Activated naive CD8-positive, alpha-beta T cell (primary cell): Measurements from ENCODE around the gene C14orf93.

Experiments
- H3K27ac Mint-ChIP-seq: one replicate; pipeline ENCODE4 v1.8.0; 2021; ENCODE audit warnings: mixed read lengths
- H3K27me3 Mint-ChIP-seq: one replicate; pipeline ENCODE4 v1.8.0; 2021; ENCODE audit warnings: mixed read lengths
- H3K36me3 Mint-ChIP-seq: one replicate; pipeline ENCODE4 v1.8.0; 2021; ENCODE audit warnings: mixed read lengths
- H3K4me1 Mint-ChIP-seq: one replicate; pipeline ENCODE4 v1.8.0; 2021; ENCODE audit warnings: low read depth, mixed read lengths
- H3K4me3 Mint-ChIP-seq: one replicate; pipeline ENCODE4 v1.8.0; 2021; ENCODE audit warnings: mild to moderate bottlenecking, mixed read lengths
- H3K9me3 Mint-ChIP-seq: one replicate; pipeline ENCODE4 v1.8.0; 2021; ENCODE audit warnings: low read depth, mixed read lengths

The C14orf93 gene

DNA sequence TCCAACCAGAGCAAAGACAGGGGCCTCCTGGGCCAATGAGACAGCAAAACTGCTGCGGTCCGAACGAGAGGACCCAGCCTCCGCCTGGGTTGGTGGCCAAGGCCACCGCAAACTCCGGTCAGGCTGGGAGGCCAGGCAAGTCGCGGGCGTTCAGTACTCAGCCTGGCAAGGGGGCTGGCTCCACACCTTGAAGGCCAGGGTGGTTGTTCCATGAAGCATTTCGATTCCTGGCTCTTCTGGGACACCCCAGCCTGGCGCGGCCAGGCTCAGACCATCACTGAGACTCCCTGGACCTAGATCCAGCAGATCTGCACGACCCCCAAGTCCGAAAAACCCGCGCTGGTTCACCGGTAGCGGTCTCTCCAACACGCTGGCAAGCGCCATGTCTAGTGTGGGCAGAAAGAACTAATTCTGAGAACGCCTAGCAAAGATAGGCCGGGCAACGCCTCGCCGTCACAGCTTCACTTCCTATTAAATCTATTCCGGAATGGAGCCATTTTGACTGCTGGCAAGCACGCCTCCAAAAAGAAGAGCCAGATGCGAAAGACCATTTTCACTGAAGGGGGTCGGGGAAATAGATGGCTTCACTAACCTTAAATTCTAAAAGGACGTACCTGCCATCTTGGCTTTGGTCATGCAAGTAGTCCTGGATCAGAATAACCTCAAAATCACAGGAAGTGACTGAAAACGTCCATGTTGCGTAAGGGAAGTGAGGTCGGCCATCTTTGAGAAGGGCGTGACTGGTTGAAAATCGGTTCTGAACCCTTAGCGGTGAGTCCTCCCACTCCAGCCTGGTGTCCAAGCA is 24.8 kb upstream of the C14orf93 start, which contains the start of gene PSMB5:
Gene PSMB5 (minus strand): TSS at position 403 of the 805 bp plus-strand sequence. CDS start 19 bp downstream, at position 384.
- Mint-ChIP-seq H3K27me3 (no peaks in the 10 kb centered on the region), H3K36me3 (peaks cover 12% of the 10 kb centered on the region), H3K27ac (peak within 1 kb of the TSS; percentile 98), H3K9me3 (no peaks in the 10 kb centered on the region), H3K4me1 (peaks cover 29% of the 10 kb centered on the region), H3K4me3 (peak within 1 kb of the TSS; percentile 97)

DNA sequence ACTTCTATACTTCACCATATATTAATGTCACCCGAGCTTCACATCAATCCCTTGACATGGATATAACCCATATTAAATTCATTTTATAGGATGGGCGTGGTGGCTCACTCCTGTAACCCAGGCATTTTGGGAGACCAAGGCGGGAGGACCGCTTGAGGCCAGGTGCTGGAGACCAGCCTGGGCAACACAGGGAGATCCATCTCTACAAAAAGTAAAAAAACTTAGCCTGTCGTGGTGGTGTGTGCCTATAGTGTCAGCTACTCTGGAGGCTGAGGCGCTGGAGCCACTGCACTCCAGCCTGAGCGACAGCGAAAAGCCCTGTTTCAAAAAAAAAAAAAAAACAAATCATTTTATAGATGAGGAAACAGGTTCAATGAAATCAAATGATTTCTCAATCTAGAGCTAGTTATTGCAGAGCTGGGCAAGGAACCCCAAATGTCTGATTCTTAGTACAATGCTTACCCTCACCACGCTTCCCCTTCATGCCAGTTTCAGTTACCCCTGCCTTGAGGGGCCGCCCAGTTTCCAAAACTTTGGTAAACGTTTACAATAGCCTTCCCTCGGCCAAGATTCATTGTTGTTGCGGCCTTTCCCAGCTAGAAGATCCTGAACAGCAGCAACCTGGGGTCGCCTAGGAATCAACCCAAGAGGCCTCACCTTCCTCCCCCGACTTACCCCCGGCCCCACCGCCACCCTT is 24.0 kb upstream of the C14orf93 start:
- peaks cover 36% of the 10 kb centered on the region for H3K4me1 Mint-ChIP-seq

DNA sequence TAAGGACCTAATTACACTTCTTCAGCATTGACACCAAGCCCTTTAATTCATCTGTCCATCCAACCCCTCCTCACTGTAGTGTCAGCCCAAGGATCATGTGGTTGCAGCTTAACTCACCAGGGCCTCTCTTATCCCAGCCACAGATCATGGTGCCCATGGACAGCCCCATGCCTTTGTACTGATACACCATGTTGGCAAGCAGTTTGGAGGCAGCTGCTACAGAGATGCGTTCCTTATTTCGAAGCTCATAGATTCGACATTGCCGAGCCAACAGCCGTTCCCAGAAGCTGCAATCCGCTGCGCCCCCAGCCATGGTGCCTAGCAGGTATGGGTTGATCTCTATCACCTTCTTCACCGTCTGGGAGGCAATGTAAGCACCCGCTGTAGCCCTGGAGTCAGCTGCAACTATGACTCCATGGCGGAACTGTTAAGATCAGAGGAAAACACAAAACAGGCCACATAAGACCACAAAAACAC is 23.3 kb upstream of the C14orf93 start:
- Mint-ChIP-seq H3K9me3 (no peaks in the 10 kb centered on the region), H3K27ac (peak overlapping the region; percentile 98), H3K4me1 (peaks cover 42% of the 10 kb centered on the region), H3K4me3 (peak overlapping the region; percentile 97), H3K36me3 (peaks cover 16% of the 10 kb centered on the region), H3K27me3 (no peaks in the 10 kb centered on the region)

More for the DNA sequence above, 24.0 kb upstream of the C14orf93 start:
- no peaks in the 10 kb centered on the region for H3K9me3 Mint-ChIP-seq
- peak overlapping the region; percentile 97 for H3K4me3 Mint-ChIP-seq
- no peaks in the 10 kb centered on the region for H3K27me3 Mint-ChIP-seq
- peak overlapping the region; percentile 98 for H3K27ac Mint-ChIP-seq
- H3K36me3 Mint-ChIP-seq = peaks cover 12% of the 10 kb centered on the region

DNA sequence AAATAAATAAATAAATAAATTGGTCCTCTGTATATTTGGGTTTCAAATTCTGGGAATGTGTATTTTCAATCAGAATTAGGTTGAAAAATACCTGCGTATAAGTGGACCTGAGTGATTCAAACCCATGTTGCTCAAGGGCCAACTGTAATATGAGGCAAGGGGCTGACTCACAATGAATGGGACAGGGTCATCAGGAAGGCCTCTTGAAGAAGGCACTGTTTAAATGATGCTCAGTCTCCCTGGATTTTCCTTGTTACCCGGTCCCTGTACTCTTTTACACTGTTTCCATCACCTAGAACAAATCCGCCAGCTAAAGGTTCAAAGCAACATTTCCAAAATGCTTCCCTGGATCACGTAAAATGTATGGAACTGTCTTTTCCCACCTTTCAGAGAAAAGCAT is 21.0 kb upstream of the C14orf93 start:
- Mint-ChIP-seq H3K4me1 (peaks cover 51% of the 10 kb centered on the region), H3K36me3 (peaks cover 22% of the 10 kb centered on the region), H3K27ac (peak overlapping the region; percentile 28), H3K27me3 (no peaks in the 10 kb centered on the region), H3K4me3 (peak overlapping the region; percentile 59), H3K9me3 (no peaks in the 10 kb centered on the region)

DNA sequence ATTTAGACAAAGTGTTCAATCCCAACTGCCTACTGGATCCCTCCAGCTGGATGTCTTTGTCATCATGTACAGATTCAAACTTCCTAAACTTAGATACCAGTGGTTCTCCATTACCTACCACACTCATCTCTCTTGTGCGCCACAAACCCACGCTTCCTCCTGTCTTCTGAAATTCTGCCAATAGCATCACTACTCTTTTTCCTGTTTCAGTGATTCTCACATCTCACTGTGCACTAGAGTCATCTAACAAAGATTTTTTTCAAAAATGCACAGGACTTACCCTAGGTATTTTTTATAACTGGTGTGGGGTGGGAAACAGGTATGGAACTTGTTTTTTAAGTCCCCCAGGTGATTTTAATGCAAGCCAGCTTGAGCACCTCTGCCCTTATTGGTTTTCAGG is 18.9 kb upstream of the C14orf93 start:
- Mint-ChIP-seq H3K36me3 (peaks cover 38% of the 10 kb centered on the region), H3K4me3 (peak overlapping the region; percentile 67), H3K4me1 (peaks cover 59% of the 10 kb centered on the region), H3K9me3 (no peaks in the 10 kb centered on the region), H3K27me3 (no peaks in the 10 kb centered on the region), H3K27ac (peak overlapping the region; percentile 88)

DNA sequence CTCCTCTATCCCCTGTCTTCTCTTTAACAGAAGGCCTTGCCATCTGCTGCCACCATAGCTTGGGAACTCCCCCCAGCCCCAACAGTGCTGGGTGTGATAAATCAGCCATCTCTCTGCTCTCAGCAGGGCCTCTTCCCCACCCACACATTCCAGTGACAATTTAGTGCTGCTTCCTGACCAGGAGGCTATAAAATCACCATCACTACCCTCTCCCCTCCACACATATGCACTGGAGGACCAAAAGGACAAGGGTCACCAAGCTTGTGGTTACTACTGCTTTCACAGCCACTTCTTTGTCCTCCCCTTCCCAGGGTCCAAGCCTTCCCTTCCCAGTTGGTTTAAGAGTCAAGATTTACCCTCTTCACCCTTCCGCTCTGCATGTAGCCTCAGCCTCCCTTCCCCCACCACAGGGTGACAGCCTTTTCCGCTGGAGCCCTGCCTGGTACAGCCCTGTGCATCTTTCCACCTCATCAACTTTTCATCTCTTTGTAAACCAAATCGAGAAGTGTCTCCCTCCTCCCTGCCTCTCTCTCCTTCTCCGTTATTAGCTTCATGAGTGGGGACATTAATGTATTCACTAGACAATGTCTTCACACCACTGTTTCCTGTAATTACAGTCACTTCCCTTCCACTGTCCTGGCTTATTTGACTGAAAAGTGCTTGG is 15.3 kb upstream of the C14orf93 start:
- peaks cover 71% of the 10 kb centered on the region for H3K4me1 Mint-ChIP-seq
- H3K9me3 Mint-ChIP-seq = no peaks in the 10 kb centered on the region
- H3K27me3 Mint-ChIP-seq = no peaks in the 10 kb centered on the region
- peak overlapping the region; percentile 18 for H3K4me3 Mint-ChIP-seq
- peaks cover 26% of the 10 kb centered on the region for H3K36me3 Mint-ChIP-seq
- peak overlapping the region; percentile 61 for H3K27ac Mint-ChIP-seq

DNA sequence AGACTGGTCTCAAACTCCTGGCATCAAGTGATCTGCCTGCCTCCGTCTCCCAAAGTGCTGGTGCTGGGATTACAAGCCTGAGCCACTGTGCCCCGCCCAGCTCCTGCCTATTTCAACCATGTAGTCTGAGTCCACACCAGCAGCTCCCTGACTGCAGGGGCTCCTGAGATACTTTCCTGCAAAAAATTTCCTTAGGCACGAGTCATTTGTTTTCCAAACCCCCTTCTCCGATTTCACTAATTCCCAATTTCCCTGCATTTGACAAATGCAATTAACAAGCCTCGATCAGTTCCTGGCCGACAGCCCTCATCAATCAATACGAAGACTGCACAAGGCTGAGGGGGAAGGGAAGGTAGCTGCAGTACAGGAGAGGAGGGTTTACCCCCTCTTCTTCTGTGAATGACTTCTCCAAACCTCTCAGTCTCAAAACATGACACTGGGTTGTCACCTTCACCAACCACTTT is 14.7 kb upstream of the C14orf93 start:
- Mint-ChIP-seq H3K27ac (peak overlapping the region; percentile 61), H3K4me3 (peak overlapping the region; percentile 5), H3K36me3 (peaks cover 26% of the 10 kb centered on the region), H3K27me3 (no peaks in the 10 kb centered on the region), H3K4me1 (peaks cover 73% of the 10 kb centered on the region), H3K9me3 (no peaks in the 10 kb centered on the region)

DNA sequence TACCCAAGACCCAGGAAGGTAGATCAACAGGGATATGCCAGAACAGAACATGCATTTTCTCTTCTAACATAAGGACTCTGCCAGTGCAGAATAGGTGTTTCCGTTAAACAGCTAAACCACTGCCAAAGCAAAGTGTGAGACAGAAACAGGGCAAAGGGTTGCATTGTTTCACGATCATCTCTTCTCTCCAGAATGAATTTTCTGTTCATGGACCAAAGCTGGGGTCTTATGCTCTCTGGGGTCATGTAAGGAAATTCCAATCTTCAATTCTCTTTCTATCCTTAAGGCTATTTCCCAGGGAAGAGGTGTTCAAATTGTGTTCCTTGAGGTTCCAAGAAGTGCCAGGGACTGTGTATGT is 13.8 kb upstream of the C14orf93 start:
- H3K36me3 Mint-ChIP-seq = peaks cover 25% of the 10 kb centered on the region
- H3K9me3 Mint-ChIP-seq = no peaks in the 10 kb centered on the region
- peaks cover 65% of the 10 kb centered on the region for H3K4me1 Mint-ChIP-seq
- H3K27me3 Mint-ChIP-seq = no peaks in the 10 kb centered on the region
- peak overlapping the region; percentile 51 for H3K4me3 Mint-ChIP-seq
- H3K27ac Mint-ChIP-seq = peak overlapping the region; percentile 54

DNA sequence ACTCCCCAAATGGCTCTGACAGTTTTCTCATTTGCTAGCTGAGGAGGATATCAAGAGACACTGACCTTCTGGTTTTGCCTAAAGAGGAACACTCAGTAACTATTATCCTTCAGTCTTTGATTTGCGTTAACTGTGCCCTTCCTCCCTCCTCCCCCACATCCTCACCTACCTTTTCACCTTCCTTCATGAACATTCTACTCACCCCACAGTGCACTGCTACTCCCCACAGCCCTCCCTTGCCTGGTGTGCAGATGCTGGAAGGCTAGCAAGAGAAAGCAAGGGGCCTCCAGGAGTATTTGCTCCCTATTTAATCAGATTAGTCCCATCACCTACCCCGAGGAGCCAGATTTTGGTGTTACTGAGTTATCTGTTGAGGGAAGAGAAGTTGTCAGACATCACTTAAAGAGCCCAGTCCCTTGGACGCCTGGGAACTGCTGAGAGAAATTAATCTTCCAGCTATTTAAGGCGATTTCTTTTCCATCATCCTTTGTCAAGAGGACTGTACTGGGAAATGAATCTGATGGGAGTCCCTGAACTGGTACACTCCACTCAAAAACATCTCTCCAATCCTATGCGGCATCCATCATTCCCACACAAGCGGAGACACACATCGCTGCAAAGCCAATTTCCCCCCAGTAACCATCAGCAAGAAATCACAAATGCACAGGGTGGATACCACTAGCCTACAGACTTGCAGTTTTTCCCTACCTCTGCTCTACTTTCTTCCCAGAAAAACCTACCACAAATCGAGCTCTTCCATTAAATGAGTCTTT is 13.3 kb upstream of the C14orf93 start:
- H3K27me3 Mint-ChIP-seq = no peaks in the 10 kb centered on the region
- peaks cover 61% of the 10 kb centered on the region for H3K4me1 Mint-ChIP-seq
- peak overlapping the region; percentile 47 for H3K27ac Mint-ChIP-seq
- H3K36me3 Mint-ChIP-seq = peaks cover 23% of the 10 kb centered on the region
- H3K9me3 Mint-ChIP-seq = no peaks in the 10 kb centered on the region
- H3K4me3 Mint-ChIP-seq = peak overlapping the region; percentile 51

DNA sequence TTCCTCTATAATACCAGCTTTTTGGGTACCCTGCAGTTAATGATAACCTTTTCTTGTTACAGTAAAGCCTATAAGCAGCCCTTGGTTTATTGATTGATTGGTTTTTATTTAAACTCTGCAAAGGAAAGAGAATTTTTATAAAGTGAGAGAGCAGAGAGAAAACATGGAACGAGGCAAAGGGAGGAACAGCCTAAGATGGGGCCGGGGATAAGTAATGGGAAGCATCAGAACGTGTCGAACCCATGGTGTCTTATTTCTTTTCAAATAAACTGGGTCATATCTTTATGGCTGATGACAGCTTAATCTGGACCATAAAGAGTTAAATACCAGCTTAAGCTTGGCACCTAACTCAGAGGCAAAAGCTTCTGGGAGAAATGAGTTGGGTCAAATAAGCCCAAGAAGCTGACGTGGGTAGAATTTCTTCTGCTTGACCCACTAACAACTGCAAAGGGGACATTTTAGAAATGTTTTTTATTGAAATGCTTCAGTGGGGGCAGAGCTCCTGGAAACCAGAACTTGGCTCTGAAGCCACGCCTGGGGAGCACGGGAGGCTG is 12.0 kb upstream of the C14orf93 start:
- H3K27me3 Mint-ChIP-seq = no peaks in the 10 kb centered on the region
- no peak overlapping the region for H3K27ac Mint-ChIP-seq
- H3K4me3 Mint-ChIP-seq = no peak overlapping the region
- peaks cover 55% of the 10 kb centered on the region for H3K4me1 Mint-ChIP-seq
- no peaks in the 10 kb centered on the region for H3K9me3 Mint-ChIP-seq
- peaks cover 19% of the 10 kb centered on the region for H3K36me3 Mint-ChIP-seq

DNA sequence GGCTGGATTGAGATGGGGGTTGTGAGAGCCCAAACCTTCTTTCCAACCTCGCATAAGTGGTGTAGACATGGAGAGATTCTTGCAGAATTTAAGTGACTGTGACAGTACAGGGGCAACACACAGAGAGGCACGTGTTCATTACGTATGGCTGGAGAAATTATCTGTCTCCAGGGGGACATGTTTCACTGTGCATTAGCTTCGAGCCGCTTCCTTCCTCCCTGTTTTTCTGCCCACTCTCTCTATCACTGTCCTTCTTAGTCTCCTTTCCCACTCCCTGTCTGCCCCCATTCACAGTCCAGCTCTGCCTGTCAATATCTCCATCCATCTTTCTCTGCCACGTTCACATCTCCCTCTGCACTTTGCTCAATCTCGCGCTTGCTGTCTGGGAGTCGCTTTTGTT is 11.5 kb upstream of the C14orf93 start:
- no peak overlapping the region for H3K27ac Mint-ChIP-seq
- no peaks in the 10 kb centered on the region for H3K9me3 Mint-ChIP-seq
- no peak overlapping the region for H3K4me3 Mint-ChIP-seq
- peaks cover 19% of the 10 kb centered on the region for H3K36me3 Mint-ChIP-seq
- H3K4me1 Mint-ChIP-seq = peaks cover 55% of the 10 kb centered on the region
- H3K27me3 Mint-ChIP-seq = no peaks in the 10 kb centered on the region

DNA sequence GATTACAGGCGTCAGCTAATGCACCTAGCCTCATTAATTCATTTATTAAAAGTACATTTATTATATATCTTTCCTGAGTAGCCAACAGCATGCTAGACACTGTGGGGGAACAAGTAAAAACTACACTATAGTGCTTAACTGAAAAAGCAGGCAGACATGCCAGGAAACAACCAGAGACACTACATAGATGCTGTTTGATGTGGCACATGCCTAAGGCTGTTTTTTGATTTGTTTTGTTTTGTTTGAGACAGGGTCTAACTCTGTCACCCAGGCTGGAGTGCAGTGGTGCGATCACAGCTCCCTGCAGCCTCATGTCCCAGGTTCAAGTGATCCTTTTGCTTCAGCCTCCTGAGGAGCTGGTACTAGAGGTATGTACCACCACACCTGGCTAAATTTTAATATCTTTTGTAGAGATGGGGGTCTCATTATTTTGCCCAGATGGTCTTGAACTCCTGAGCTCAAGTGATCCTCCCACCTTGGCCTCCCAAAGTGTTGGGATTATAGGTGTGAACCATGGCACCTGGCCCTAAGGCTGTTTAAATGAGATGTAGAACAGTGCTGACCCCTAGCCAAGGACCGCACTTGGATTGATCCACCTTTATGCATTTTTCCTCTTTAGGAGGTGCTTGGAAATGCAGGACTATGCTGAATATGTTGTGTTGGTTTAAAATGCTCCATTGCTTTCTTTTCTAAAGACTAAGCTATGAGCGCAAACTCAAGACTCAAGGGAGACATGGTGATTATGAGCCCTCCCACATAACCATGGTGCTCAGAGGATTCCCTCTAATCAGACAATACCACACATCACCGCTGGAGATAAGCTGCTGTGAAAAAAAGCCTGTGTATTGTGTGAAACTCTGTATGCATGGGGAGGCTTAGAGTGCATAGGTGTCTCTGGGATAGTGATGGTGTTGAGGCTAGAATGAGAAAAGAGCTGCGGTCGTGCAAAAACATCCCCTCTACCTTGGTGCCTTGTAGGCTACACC is 10.5 kb upstream of the C14orf93 start:
- Mint-ChIP-seq H3K9me3 (no peaks in the 10 kb centered on the region), H3K4me3 (no peak overlapping the region), H3K27ac (peak overlapping the region; percentile 59), H3K27me3 (no peaks in the 10 kb centered on the region), H3K4me1 (peaks cover 49% of the 10 kb centered on the region), H3K36me3 (peaks cover 12% of the 10 kb centered on the region)

DNA sequence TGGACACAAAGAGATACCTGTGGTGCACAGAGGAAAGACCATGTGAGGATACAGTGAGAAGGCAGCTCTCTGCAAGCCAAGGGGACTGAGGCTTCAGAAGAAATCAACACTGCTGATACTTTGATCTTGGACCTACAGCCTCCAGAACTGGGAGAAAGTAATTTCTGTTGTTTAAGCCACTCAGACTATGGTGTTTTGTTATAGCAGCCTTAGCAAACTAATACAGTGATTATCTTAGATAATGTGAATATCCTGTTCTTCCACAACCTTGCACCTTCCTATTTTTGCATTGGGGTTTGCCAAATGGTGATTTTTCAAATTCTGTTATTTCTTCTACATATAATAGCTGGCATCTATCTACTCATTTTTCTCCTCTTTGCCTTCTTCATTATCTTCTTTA is 8.2 kb upstream of the C14orf93 start:
- Mint-ChIP-seq H3K27me3 (no peaks in the 10 kb centered on the region), H3K36me3 (no peaks in the 10 kb centered on the region), H3K9me3 (no peaks in the 10 kb centered on the region), H3K4me1 (peaks cover 27% of the 10 kb centered on the region), H3K4me3 (no peak overlapping the region), H3K27ac (no peak overlapping the region)
